NCI-H1694 (cell line): Measurements from ENCODE around the gene TRAPPC2.
"Not testable (repeated sequence)": the region's sequence is repeated elsewhere in the genome, so short reads cannot be mapped to it uniquely, and the experiment has no call there.

Experiments
- DNase-seq: peaks from one replicate; lab custom pipeline; 2025; lab: John Stamatoyannopoulos, UW

Gene TRAPPC2

DNA sequence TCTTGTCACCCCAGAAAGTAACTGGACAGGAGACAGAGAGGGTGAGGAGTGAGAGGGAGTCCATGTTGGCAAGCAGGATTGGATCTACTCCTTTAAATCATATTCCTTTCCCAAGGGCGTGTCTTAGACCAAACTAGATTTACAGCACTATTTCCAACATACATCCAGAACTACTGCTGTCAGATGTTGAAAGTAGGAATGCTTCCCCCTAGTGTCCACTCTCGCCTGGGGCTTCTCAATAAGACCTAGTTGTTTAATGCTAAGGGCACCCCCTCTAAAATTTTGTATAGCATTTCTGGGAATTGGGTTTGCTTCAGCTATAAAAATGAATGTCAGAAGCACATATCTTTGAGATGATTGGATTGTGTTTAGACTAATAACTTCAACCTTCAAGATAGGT, 13.4 kb upstream of the TRAPPC2 start:
- no peak for DNase-seq

DNA sequence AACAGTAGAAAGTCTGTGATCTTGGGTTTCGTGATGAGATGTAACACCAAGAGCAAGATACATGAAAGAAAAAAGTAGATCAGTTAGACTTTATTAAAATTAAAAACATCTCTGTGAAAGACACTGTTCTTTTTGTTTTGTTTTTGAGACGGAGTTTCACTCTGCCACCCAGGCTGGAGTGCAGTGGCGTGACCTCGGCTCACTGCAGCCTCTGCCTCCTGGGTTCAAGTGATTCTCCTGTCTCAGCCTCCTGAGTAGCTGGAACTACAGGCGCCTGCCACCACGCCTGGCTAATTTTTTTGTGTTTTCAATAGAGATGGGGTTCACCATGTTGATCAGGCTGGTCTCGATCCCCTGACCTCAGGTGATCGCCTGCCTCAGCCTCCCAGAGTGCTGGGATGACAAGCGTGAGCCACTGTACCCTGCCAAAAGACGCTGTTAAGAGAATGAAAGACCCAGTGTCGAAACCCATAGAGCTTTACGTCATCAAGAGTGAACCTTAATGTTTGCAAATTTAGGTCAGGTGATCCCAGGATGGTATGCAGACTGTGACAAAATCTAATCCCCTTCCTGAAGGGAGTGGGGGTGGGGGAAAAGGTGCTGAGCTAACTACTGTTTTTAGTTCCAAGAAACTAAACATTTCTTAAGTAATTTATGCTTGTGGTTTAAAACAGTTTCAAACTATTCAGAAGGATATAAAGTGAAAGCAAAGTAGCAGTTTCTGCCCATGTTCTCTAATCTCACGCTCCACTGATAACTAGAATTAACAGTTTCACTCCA, 8.2 kb upstream of the TRAPPC2 start:
- DNase-seq: no peak

DNA sequence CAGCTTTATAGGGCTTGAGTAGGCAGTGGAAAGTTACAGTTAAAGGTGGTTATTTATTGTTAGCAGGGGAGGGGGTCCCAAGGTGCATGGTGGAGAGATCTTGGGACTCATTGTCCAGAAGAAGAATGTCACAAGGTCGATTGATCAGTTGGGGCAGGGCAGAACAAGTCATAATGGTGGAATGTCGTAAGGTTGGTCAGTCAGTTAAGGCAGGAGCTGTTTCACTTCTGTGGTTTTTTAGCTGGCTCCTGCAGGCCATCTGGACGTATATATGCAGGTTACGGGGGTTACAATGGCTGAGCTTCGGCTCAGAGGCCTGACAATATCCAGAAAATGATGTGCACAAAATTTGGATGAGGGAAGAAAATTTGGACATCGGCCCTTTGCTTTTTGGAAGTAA, 7.3 kb upstream of the TRAPPC2 start:
- DNase-seq: no peak

DNA sequence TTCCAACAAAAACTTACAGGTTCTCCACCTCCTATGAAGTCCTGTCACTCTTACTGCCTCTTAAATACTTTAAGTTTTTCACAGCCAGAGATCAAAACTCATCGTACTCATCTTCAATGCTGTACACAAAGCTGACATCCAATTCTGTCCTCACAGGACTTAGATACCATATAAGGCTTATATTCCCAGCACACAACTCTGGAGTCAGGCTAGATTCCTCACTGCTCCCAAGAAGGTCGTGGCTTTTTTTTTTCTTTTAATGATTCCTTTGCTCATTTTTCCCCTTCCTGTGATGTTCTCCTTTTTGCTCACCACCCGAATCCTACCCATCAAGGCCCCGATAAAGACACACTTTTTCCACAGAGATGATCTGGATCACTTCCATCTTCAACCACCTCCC, 914 bp downstream of the TRAPPC2 start:
- no peak for DNase-seq

DNA sequence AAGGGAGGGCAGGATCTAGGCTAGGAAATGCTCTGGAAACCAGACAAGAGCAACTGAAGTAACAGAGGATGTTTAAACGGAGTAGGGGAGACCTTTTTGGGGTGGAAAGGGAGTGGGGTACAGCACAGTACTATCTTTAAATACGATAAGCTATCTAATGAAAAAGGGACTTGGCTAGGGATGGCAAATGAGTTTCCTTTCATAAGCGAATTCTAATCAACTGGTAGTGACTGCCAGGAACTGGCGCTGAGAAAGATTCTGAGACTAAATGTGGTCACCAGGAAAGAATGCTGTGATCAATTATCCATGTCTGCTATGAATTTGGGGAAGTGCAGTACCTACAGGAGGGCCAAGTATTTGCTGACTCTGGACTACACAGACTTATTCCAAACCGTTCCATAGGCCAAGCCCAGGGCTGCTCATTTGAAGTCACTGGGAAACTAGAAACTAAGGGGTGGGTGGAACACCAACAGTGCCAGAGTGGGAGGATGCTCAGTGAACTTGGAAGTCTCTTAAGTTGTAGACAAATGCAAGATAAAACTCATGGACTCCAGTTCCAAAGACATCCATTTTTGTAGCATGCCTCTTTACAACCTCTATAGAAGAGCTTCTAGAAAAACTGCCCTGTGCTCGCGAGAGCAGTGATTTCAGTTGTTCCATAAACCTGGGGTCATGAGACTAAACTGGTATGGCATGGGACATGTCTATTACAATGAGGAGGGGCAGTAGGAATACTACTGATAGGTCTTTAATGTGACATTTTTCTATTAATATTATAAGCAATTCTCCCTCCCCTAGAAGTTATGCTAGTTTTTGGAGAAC, 2.0 kb downstream of the TRAPPC2 start:
- DNase-seq: no peak

DNA sequence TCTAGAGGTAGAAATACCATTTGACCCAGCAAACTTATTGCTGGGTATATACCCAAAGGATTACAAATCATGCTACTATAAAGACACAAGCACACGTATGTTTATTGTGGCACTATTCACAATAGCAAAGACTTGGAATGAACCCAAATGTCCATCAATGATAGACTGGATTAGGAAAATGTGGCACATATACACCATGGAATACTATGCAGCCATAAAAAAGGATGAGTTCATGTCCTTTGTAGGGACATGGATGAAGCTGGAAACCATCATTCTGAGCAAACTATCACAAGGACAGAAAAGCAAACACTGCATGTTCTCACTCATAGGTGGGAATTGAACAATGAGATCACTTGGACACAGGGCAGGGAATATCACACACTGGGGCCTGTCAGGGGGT, 3.9 kb downstream of the TRAPPC2 start:
- DNase-seq: not testable (repeated sequence)

DNA sequence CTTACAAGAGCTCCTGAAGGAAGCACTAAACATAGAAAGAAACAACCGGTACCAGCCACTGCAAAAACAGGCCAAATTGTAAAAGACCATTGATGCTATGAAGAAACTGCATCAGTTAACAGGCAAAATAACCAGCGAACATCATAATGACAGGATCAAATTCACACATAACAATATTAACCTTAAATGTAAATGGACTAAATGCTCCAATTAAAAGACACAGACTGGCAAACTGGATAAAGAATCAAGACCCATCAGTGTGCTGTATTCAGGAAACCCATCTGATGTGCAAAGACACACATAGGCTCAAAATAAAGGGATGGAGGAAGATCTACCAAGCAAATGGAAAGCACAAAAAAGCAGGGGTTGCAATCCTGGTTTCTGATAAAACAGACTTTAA, 7.8 kb downstream of the TRAPPC2 start:
- DNase-seq: not testable (repeated sequence)

DNA sequence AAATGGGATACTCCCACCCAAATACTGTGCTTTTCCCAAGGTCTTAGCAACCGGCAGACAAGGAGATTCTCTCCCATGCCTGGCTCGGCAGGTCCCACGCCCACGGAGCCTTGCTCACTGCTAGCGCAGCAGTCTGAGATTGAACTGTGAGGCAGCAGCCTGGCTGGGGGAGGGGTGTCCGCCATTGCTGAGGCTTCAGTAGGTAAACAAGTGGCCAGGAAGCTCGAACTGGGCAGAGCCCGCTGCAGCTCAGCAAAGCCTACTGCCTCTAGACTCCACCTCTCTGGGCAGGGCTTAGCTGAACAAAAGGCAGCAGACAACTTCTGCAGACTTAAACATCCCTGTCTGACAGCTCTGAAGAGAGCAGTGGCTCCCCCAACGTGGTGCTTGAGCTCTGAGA, 9.5 kb downstream of the TRAPPC2 start:
- not testable (repeated sequence) for DNase-seq

DNA sequence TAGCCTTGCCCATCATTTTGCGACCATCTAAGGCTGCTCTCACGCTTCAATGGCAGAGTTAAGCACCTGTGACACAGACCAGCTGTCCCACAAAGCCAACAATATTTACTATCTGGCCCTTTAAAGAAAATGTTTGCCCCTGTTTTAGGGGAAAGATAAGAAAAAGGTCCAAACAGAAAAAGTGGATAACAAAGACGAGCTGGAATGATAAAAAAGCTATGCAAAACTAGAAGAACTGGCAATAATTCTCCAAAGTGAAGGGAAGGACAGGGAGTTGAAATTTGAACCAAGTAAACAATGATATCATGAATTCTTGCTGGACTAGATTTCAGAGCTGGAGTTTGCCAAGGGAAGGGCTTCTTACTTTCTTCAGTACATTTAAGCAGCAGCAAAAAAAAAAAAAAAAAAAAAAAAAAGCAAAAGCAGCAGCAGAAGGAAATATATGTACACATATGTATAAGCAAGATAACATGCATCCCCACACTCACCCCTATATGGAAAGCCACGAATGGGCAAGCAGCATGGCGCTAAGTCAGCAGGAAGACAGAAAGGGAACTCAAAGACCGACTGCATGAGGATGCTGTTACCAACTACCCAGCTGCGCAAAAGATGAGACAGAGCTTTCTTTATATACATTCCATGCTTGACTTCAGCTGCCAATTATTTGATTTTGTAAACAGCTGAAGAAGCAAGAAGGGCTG, 12.5 kb downstream of the TRAPPC2 start:
- no peak for DNase-seq

DNA sequence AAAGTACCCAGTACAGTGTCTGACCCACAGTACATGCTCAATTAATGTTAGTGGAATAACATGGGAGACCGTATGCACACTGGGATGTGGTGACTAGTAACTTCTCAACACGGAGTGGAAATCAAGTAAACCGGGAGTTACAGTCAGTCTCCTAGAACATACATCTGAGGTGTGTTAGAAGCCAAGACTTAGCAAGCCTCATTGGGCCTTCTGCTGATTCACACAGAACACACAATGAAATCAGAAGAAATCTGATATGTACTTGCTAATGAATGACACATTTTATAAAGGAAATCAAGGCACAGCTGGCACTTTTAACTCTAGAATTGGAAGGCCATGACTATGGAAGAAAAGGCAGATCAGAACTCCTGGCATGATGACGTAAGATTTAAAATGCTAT, 13.0 kb downstream of the TRAPPC2 start:
- no peak for DNase-seq

DNA sequence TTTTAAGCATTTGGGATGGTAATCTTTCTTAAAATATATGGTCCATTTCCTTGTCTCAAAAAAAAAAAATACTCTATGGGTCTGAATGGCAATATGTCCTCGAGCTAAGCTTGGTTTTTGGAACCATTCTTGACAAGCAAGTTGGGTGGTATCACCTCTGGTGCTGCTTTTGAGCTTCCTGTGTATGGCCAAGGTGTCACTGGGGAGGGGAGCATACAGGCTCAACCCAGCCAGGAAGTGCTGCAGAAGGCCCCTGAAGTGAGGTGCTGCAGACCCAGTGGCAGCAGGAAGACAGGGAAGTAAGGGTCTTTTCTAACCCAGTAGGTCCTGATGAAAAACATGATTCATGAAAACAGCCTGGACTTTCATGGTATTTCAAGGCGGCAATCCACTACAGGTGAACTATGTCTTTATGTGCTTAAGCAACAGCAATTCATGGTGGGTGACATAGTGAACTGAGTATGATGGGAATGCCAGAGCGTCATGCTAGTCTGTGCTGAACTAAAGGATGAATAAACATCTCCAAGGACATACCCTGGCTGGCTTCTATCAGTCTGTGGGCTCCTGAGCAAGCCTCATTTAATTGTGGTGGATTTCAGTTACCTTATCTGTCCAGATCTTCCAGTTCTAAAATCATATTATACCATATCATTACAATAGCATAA, 15.1 kb downstream of the TRAPPC2 start:
- DNase-seq: no peak

DNA sequence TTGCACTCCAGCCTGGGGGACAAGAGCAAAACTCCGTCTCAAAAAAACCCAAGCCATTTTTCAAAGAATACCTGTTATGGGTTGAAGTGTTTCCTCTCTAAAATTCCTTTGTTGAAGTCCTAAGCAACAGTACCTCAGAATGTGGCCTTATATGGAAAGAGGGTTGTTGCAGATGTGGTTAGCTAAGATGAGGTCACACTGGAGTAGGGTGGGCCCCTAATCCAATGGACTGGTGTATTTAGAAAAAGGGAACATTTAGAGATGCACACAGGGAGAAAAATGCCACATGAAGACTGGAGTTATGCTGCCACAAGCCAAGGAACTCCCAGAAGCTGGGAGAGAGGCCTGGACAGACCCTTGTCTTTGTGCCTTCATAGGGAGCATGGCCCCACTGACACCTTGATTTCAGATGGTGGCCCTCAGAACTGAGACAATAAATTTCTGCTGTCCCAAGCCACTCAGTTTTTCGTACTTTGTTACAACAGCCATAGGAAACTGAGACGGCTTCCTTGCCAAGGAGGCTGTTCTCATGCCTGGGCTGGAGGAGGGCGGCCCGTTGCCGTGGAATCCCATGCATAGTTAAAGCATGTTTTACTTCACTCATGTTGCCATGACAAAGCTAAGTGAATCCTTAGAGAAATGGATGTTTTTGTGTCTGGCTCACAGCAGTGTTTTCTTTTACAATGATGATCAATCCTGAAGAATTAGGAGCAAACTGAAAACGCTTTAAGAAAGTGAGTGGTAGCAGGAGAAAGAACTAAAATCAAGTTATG, 16.5 kb downstream of the TRAPPC2 start:
- DNase-seq: no peak

DNA sequence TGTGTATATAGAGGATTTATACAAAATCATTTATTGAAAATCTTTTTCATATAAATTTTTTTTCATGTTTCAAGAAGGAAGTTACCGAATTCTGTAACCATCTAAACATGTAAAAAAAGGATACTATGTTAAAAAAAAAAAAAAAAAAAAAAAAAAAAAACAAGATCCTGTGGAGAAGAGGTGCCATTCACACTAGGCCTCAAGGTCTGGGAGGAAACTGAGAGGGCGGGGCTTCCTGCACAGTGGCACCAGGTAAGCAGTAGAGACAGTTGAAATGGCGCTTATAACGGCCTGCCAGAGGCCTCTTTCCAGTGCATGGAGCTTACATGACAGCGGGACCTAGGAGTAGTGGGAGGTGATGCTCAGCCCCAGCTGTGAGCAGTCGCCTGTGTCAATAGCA, 17.5 kb downstream of the TRAPPC2 start:
- DNase-seq: no peak

DNA sequence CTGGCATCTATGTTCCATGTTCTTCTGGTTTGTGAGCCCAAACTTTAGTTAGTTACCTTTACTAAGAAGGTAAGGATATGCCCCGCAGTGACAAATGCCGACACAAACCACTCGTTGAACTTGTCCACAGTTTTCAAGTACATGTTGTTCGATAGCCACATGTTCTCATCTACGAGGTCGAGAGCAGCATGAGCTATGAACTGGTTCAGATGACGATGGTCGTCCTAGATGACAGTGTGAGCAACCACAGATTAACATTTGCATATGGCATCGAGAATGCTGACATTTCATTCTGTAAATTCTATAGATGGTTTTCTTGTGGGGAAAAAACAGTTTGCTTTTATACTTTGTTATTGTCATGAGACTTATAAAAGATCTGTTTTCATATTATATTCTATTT, 18.0 kb downstream of the TRAPPC2 start:
- no peak for DNase-seq

DNA sequence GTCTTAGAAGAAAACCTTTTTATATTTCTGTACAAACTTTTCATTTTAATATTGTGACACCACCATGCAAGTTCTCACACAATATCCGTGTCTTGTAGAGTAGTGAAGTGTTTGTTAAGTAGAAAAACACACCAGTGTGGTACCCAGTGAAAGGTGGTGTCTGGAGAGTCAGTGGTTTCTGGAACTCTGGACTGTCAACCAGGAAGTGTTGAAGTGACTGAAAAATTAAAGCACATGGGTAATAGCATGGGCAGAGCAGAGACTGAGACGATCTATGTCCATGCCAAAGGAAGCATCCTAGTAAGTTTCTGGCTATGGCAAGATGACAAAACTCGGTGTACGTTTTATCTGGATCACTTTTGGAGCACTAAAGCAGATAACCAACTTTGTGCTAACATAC, 23.3 kb downstream of the TRAPPC2 start:
- no peak for DNase-seq

DNA sequence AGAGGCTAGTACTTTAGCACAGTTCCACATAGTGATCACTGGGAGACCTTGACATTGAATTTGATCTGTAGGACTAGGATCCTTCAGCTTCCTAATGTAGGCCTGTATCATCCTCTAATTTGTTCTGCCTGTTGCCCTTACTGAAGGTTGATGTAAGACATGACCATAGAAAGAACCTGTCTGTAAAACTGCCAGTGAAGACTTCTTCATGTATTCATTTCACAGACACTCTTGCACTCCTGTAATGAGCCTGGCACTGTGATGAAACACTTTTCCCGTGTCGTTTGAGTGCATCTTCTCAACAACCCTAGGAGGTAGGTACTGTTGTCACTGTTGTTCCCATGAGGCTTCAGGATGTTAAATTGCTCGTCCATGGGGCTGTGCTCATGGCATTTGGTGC, 30.8 kb downstream of the TRAPPC2 start:
- DNase-seq: no peak

DNA sequence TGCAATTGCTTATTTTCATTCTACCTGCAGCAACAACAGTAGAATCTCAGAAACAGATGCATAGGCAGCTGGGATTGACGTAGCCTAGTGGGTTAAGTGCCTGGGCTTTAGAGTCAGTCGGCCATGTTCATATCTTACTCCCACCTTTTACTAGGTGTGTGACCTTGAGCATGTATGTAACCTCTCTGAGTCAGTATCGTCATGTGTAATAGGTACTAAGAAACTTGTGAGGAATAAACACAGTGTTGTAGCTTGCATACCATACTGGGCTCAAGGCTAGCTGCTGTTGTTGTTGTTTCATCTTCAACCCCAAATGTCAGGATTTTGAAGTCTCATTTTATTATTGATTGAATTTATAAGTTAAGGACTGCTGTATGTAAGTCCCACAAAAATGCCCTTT, 31.3 kb downstream of the TRAPPC2 start:
- DNase-seq: no peak

DNA sequence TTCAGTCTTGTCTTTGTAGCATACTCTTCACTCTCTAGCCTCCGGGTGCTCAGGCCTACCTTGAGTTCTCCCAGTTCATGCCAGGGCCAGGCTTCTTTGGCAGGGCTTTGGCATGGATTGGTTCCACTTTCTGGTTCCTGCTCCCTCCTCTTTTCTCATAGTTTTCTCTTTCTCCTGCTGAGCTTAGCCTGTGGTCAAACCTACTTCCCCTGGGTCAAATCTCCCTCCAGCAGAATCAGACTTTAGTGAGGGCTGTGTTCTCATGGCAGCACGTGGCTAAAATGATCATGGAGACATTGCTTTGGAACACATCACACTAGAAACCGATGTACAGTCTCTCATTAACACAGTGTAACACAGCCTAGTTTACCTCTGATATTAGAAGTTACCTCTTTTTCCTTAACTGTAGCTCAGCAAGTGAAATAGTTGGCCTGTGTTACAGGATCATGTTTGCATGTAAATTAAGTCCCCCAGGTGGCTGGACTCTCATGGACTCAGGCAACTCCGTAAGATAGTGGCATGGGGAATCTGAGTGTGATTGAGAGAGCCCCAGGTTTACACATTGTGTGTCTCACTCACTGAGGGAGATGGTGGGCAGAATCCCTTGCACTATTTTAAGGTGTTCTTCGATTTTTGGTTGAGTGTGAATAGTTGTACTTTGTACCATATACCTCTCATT, 32.2 kb downstream of the TRAPPC2 start:
- DNase-seq: no peak

DNA sequence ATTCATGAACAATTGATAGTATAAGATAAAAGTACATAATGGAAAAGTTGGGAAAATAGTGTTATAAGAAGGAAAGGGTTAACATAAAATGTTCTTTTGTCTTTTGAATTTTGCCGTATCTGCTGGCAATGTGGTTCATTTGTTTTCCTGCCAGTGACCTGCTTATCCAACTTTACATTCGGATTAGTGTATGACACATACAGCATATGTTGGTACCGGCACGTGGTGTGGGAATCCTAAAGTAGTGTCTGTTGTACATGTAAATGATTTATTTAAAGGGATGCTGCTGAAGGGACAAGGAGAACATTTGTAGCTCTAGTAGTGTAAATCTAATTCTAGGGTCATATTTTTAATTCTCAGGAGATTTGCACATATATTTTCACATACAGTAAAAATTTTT, 34.0 kb downstream of the TRAPPC2 start:
- no peak for DNase-seq

DNA sequence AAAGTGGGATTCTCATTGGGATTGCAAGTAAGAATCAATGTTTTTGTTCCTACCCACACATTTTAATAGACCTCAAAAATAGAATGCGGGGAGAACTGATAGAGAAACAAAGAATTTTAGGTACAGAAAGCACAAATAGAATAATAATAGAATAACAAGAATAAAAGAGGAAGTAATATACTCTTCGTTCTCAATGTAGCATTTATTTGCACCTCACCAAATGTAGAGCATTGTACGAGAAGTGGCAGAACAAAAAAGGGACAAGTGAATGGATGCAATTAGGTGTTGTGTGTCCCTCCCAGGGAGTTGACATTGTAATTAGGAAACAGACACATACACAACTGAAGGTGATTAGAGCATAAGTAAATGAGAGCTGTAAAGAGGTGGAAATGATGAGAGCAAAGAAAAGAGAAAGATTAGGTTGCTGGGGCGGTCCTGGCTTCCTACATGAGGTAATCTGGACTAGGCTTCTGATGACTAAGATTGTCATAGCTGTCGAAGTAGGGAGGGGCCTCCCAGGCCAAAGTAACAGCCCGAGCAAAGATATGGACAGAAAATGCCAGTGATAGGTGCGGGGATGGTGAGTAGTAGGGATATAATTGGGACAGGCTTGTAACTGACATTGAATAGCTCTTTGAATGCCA, 35.1 kb downstream of the TRAPPC2 start:
- DNase-seq: no peak
